HG03095 (cell line): ENCODE measurements around the gene SAMD11.

Experiments
- ATAC-seq: cut with Tn5 transposase; IDR thresholded peaks from one replicate; pipeline ENCODE4 v1.9.1; 2021; ENCODE audit warnings: moderate library complexity; ENCODE audit not compliant: unreplicated experiment

Gene SAMD11

DNA sequence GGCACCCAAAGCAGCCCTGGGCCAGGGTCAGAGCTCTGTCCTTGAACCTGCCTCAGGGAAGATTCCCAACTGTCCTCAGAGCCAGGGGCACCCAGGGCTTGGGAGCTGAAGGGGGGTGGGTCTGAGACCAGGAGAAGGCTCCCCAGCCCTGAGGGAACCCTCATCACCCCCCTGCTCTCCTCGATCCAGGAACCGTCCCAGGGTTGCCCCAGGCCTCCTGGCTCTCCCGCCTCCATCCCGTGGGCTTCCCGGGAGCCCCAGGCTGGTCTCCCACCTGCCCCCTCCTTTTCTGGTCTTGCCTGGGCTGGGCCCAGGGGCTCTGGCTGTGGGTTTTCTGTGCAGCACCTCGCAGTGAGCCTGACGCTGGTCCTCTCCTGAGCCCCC, 6.7 kb upstream of the SAMD11 start:
- ATAC-seq, result no peak

DNA sequence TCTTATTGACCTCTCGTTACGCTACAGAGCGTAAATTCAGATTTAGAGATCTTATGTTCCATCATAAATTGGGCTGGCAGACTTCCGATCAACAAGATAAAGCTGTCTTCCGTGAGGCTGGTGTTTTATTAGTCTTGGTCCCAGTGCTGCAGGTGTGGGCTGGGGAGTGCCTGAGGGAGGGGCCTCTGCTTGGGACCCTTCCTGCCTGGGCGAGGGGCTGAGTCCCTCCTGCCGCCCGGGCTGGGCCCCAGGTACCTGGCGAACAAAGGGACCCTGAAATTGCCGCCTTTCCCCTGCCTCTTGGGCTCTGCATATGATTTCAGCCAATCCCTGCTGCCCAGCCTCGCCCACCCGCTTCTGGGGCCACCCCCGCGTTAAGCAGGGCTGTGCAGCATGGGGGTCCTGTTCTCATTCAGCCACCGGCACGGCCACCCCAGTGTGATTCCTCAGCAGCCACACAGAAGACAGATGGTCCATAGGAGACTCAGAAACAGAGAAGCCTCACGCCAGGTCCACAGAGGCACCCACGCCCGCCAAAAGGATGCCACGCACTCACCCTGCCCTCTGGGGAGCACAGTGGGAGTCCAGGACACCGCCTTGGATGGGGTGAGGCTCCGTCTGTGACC, 6.1 kb upstream of the SAMD11 start:
- no peak for ATAC-seq

DNA sequence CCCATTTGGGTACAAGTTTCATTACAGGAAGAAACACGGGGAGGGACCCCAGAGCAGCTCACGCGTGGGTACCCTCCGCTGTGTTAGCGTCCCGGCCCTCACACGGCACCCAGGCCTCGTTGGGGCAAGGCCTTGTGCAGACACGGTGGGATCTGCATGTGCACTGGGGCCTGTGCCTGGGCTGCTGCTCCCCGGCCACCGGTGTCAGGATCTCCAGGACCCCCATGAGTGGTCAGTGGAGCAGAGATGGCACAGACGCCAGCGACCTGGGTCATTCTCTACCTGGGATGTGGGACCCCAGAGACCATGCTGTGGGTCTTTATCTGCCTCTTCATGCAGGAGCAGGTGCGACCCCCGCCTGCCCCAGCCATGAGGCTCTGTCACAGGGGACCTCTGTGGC, 5.4 kb upstream of the SAMD11 start:
- no peak for ATAC-seq

DNA sequence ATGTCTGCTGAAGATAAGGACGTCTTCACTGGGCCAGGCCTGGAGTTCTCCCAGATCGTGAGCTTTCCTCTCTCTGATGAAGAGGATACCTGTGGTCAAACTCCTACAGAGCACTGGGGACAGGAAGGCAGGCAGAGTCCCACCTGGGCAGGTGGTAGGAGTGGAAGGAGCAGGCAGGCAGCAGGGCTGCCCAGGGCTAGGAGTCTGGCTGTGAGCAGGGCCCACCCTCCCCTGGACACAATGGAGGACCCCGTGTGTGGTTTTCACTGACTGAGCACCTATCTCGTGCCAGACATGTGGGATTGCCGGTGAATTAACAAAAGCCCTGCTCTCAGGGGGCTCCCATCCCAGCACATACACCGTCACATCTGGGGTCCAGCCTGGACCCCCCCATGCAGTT, 4.9 kb upstream of the SAMD11 start:
- ATAC-seq, result no peak

DNA sequence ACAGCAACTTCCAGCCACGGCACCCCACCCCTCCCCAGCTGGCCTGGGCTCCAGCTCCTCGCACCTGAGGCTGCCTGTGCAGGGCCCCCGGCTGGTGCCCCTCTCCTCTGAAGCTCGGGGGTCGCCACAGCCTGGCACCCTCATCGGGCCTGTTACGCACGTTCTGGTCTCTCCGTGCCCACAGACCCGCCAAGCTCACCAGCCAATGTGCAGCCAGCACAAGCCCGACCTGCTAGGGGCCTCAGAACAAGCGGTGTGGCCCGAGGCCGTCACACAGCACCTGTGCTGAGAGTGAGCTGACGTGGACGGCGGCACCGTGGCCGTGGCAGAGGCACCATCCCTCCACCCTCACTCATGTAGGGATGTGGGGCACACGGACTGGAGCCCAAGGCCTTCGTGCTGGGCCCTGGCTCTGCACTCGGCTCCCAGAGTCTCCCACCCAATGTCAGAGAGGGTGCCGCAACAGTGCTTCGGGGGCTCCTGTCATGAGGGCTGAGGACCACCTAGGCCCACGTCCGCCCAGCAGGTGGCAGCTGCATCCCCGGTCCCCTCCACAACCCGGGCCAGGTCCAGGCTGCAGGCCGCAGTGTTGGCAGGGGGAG, 4.4 kb upstream of the SAMD11 start:
- no peak for ATAC-seq

DNA sequence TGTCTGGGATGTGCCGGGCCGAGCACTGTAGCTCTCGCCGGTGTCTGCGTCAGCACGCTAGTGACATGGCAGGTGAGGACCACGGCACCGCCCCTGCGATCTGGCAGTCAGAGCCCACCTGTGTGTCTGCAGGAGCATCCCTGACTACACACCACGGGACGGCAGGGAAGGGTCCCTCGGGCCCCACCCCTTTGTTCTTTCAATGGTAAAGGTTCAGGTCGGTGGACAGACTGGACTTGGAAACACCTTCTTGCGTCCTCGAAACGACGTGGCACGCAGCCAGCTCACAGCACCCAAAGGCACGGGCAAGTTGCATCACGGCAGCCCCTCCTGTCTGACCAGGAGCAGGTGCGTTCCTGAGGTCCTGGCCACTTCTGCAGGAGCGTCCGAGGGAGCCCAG, 3.7 kb upstream of the SAMD11 start:
- no peak for ATAC-seq

DNA sequence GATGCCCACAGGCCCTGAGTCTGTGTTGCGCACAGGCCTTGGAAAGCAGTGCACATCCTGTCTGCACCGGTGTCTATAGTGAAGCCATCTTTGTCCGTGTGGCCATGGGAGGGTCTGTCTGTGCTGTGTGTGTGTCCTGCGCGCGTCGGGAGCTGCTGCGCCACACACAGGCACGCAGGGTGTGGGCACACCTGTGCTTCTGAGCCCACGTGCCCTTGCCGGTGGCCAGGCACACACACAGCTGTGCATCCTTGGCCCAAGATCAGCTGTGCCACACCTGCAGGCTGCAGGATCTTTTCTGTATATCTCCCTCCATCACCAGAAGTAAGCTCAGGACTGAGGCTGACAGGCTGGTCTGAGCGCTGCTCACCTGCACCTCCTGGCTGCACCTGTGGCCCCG, 3.2 kb upstream of the SAMD11 start:
- no peak for ATAC-seq

DNA sequence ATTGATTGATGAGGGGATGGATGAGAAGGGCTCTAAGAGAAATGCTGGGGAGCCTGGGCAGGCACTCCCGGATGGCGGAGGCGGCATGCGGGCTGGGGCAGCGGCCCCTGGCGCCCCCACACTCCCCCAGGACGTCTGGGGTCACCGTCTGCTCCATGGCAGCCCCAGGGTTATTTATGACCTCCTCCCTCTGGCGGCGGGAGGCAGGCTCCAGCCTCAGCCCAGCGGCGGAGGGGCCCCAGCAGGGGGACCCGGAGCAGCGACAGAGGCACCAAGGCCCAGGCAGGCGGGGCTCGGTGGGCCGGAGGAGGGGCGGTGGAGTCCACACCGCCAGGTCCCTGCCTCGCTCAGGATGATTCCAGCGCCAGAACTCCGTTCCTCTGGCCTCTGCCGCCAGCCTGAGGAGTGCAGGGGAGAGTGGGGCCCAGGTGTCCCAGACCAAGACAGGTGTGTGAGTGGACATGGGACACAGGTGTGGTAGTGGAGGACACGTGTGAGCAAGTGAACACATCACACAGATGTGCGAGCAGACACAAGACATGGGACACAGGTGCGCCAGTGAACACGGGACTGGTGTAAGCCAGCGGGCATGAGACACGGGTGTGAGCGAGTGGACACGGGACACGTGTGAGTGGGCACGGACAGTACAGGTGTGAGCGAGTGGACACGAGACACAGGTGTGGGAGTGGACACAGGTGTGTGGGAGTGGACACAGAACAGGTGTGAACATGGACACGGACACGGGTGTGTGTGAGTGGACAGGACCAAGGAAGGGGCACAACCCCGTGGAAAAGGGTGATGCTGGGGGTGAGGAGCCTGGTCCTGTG, 2.5 kb upstream of the SAMD11 start:
- ATAC-seq, result no peak

DNA sequence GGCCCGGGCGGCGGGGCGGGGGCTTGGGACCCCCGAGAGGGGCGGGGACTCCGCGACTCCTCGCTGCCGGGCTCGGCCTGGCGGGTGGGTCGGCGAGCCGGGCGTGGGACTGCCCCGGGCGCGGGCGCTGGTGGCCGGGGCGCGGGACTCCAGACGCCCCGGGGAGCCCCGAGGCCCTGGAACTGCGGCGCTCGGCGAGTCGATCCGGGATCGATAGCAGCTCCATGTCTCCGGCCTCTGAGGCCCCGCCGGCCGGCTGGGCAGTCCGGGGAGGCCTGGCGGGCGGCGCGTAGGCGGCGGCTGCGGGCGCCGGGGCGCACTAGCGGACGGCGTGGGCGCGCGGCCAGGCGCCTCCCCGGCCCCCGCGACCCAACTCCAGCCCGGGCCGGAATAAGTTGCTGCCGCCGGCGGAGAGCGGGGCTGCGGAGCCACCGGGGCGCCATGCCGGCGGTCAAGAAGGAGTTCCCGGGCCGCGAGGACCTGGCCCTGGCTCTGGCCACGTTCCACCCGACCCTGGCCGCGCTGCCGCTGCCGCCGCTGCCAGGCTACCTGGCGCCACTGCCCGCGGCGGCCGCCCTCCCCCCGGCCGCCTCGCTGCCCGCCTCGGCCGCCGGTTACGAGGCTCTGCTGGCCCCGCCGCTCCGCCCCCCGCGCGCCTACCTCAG, 400 bp downstream of the SAMD11 start:
- no peak for ATAC-seq

DNA sequence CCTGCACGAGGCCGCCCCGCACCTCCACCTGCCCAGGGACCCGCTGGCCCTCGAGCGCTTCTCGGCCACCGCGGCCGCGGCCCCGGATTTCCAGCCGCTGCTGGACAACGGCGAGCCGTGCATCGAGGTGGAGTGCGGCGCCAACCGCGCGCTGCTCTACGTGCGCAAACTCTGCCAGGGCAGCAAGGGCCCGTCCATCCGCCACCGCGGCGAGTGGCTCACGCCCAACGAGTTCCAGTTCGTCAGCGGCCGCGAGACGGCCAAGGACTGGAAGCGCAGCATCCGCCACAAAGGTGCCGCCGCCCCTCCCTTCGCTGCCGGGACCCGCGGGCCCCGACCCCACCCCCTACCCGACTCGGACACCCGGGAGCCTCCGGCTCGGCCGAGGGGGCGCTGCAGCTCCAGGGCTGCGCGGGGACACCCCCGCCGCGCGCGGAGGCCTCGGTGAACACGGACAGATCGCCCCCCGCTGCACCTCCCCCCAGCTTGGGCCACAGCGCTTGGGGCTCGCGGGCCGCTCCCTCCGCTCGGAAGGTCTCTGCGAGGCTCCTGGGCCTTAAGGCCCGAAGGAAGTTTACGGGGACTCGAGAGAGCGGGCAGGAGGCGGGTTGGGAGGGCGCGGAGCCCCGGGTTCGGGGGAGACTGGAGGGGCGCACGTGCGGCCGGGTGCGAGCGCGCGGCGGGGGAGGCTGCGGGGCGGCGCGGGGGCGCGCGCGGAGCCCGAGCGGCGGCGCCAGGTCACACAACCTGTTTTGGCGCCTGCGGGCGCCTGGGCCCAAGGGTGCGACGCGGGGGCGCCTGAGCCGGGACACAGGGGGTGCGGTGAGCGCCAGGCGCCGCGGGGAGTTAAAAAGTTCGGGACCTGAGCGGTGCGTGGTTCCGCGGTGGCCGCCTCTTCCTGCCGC, 1.2 kb downstream of the SAMD11 start:
- ATAC-seq, result no peak

DNA sequence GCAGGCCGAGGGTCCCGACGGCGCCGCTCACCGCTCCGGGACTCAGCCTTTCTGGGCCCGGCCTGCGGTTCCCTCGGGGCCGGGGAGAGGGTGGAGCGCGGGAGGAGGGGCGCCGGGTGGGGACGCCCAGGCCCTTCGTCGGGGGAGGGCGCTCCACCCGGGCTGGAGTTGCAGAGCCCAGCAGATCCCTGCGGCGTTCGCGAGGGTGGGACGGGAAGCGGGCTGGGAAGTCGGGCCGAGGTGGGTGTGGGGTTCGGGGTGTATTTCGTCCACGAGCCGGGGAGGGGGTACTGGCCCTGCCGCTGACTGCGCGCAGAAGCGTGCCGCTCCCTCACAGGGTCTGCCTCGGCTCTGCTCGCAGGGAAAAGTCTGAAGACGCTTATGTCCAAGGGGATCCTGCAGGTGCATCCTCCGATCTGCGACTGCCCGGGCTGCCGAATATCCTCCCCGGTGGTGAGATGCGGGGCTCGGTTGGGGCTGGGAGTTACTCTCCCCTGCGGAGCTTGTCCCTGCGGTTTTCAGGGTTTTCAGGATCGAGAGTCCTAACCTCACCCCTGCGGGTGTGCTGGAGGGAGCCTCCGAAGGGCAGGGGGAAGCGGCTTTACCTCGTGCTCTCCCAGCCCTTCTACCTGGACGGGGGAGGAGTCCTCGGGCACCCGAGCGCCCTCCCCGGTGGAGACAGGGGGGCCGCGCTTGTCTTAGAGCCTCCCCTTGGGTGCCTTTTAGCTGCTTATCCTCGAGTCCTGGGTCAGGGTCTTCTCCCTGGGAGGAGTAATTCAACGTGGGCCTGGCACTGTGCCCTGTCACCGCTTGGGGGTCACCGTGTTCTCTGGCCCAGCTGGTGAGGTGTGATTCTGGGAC, 2.1 kb downstream of the SAMD11 start:
- ATAC-seq, result no peak

DNA sequence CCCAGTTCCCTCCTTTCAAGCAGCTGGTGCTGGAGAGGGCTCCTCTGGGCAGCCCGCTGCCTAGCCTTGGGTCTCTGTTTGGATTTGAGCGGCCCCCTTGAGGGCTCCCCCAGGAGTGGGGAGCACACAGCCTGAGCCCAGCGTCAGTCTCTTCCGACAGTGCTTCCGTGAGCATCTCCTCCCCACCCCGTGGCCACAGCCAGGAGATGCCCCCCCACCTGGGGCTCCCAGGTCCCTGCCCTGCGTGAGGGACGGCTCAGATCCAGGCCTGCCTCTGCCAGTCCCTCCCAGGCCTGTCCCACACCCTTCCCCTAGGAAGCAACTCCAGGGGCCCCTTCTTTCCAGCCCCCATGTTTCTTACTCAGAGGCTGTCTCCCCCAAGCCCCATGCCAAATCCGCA, 3.5 kb downstream of the SAMD11 start:
- ATAC-seq, result no peak

DNA sequence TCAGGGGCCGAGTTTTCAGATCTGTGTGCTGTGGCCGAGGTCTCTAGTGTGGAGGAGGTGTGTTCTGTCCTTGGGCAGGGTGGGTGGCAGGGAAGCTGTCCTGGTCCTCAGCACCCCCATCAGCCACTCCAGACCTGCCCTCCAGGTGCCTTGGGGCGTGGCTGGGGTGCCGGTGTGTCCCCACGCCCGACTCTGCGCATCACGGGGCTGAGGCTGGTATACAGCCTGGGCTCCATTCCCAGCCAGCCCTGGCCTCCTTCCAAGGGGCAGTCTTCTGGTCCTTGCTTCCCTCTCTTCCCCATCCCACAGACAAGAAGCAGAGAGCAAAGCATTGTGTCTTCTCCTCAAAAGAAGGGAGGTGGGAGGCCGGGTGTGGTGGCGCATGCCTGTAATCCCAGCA, 4.0 kb downstream of the SAMD11 start:
- no peak for ATAC-seq

DNA sequence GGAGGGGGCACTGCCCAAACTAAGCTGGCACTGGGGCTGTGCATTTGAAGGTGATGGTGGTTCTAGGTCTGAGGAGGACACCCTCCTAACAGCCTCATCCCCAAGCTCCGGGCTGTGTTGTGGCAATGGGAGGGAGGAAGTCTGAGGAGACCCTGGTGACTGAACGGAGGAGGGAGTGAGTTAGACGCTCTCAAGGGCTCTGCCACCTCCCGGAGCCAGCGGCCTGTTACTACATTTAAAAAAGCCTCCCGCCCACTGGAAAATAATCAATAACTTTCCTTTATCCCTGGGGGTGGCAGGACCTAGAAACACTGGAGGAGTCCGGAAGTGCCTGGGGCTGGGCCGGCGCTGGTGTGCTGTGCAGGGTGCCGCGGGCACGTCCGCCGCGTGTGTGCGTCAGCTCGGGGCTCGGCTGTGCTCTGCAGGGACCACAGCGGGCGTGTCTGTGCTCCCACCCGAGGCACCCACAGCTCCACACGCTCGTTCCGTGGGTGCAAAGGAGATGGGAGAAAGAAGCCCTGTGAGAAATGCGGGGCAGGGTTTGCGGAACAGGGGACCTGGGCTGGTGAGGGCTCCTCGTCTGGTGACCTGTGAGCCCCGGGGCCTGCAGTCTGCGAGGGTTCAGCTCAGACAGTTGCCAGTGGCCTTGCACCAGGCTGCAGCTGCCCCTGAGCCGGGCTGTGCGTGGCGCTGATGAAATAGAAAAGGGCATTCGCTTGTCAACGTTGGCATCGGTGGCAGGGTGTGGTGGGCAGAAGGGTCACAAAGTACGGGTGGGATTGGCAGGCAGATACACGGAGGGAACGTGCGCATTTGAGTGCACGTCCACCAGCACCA, 5.3 kb downstream of the SAMD11 start:
- ATAC-seq, result no peak

DNA sequence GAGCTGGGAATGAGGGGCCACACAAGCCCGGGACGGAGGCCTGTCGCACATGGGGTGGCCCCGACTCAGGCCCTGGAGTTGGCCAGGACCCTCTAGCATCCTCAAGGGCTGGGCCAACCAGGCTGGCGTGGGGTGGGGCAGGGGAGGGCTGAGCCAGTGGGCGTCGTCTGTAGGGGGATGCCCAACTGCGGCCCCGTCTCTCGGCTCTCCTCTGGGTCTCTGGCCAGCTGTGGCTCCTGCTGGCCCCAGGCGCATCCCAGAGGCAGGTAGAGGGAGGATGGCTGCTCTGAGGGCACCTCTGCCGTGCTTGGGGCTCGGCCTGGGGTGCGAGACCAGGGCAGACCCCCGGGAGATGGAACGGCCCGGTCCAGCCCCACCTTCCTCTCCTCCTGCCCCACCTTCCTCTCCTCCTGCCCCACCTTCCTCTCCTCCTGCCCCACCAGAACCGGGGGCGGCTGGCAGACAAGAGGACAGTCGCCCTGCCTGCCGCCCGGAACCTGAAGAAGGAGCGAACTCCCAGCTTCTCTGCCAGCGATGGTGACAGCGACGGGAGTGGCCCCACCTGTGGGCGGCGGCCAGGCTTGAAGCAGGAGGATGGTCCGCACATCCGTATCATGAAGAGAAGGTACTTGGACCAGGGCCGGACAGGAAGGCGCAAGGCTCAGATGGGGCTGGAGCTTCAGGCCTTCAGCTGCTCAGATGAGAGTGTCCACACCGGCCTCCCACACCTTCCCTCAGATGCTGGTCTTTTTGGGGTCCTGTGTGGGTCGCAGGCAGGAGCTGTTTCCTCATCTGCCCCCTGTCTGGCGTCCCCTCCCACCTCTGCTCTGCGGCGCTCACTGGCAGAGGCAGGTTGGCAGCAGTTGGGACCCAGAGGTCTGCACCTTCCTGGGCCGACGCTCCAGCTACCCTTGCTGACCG, 6.2 kb downstream of the SAMD11 start:
- ATAC-seq, result no peak

DNA sequence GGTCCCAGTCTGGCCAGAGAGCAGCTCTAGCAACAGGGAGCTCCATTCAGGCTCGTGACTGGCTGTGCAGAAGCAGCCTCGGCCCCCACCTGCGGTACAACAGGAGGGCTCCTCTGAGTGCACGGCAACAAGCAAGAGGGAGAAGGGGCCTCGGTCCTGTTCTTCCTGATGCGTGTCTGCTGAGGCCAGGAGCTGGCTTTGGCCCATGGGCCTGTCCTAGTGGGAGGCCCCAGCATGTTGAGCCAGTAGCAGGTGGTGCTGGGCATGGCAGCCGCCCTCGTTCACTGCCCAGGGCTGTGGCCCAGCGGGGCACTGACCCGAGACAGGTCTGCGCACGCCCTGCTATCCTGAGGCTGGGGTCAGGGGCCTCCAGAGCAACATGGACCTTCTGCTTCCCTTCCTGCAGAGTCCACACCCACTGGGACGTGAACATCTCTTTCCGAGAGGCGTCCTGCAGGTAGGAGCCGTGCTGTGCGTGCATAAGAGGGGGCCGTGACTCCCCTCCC, 7.0 kb downstream of the SAMD11 start:
- no peak for ATAC-seq

DNA sequence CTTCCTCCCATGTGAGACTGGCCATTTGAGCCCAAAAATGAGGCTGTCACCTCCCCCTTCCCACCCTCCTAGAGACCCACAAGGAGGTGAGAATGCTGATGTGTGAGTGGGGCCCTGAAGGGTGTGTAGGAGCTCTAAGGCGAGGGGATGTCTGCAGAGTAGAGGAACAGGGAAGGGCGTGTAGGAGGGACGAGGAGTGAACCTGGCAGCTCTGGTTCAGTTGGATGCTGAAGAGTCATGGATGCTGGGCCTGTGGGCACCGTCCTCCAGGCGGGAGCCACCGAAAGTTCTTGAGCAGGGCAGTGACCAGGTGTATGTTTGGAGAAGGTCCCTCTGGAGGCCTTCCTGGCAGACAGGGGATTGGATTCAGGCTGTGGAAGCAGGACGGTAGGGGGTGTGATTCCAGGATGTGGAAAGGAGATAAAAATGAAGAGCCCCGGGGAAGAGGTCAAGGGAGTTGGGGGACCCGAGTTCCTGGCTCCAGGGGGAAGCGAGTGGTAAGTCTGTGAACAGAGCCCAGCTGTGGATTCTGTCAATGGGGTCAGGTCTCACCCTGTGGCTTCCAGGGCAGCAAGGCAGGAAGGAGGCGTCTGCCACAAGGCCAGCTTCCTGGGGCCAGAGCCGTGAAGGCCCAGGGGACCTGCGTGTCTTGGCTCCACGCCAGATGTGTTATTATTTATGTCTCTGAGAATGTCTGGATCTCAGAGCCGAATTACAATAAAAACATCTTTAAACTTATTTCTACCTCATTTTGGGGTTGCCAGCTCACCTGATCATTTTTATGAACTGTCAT, 7.9 kb downstream of the SAMD11 start:
- ATAC-seq, result no peak
